Ramos (cell line): ENCODE results near the gene GALM.
"Not testable (repeated sequence)": the region's sequence is repeated elsewhere in the genome, so short reads cannot be mapped to it uniquely, and the experiment has no call there.

Experiments
- in situ Hi-C: fragments of 300-500 bp; cut with MboI; formaldehyde crosslinking; loops from one replicate; pipeline ENCODE4 v1.14.3; 2022; ENCODE audit warnings: low sequenced_read_pairs; ENCODE audit not compliant: unreplicated experiment

GALM gene

GRCh38 chr2:38706846-38707345, 41.0 kb downstream of the GALM start:
- in situ Hi-C loops = no loop called here

DNA sequence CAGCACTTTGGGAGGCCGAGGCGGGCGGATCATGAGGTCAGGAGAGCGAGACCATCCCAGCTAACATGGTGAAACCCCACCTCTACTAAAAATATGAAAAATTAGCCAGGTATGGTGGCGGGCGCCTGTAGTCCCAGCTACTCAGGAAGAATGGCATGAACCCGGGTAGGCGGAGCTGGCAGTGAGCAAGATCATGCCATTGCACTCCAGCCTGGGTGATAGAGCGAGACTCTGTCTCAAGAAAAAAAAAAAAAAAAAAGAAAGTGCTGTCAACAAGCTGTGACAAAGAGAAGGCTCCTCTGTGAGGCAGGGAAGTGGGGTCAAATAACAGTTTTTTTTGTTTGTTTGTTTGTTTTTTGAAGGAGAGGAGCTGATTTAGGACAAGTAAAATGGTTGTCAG, 42.6 kb downstream of the GALM start:
- in situ Hi-C loops = not testable (repeated sequence)

- in situ Hi-C loops = no loop called here
These were observed 43.1 kb downstream of the GALM start for GRCh38 chr2:38708900-38709566.

GRCh38 chr2:38709567-38710194, 43.8 kb downstream of the GALM start:
- in situ Hi-C loops = no loop called here

- in situ Hi-C loops = no loop called here
These were observed 45.6 kb downstream of the GALM start for GRCh38 chr2:38711558-38711957.

DNA sequence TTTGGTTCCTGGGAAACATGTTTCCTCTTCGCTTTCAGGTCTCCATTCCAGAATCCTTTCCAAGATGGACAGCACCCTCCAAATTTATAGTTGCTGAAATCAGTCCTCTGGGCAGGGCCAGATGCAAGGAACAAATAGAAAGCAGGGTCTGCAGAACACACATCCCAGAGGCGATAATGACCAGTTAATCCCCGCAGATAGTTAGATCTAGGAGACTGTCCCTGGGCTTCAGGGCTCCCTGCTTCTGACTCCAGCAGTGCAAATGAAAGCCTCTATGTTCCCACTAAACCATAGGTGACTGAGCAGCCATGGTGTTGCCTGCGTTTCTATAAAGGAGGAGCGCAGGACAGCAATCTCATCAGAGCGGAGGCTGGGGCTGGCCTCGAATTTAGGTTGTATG, 46.5 kb downstream of the GALM start:
- in situ Hi-C loops = no loop called here

GRCh38 chr2:38712871-38713270, 47.0 kb downstream of the GALM start:
- in situ Hi-C loops = no loop called here

DNA sequence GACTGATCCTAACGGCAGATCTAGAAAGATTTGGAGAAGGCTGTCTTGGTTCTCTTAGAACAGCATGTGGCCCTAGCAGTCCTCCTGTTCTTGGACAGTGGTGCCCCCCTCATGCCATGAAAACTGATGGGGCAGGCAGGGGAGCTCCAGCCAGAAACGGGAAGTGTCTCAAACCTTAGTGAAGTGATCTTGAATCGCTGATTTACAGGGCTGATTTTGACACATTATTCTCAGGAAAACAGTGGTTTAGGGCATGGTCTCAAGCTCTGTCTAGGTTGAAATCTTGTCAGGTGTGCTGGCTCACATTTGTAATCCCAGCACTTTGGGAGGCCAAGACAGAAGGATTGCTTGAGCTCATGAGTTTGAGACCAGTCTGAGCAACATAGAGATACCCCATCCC, 47.4 kb downstream of the GALM start:
- in situ Hi-C loops = no loop called here

DNA sequence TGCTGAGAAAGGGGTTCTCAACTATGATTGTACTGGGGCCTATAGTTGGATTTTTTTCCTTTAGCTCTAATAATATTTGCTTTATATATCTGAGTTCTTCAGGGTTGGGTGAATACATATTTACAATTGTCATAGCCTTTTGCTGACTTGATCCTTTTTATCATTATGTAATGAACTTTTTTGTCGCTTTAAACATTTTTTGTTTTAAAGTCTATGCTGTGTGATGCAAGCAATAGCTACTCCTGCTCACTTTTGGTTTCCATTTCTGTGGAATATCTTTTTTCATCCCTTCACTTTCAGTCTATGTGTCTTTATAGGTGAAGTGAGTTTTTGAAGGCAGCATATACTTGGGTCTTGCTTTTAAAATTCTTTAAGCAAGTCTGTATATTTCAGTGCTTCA, 49.0 kb downstream of the GALM start:
- in situ Hi-C loops = not testable (repeated sequence)

- in situ Hi-C loops = no loop called here
These were observed 50.3 kb downstream of the GALM start for GRCh38 chr2:38716185-38716584.

GRCh38 chr2:38718601-38719000, 52.7 kb downstream of the GALM start:
- in situ Hi-C loops = no loop called here

DNA sequence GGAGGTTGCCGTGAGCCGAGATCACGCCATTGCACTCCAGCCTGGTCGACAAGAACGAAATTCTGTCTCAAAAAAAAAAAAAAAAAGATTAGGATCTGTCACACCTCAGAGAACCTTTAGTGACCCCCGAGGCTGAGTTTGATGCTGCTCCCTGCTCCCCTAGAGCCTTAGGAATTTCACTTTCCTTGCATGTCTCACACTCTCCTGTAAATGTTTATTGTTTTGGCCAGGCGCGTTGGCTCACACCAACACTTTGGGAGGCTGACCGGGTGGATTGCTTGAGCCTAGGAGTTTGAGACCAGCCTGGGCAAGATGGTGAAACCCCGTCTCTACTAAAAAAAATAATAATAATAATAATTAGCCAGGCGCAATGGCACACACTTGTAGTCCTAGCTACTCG, 53.8 kb downstream of the GALM start:
- in situ Hi-C loops = no loop called here

DNA sequence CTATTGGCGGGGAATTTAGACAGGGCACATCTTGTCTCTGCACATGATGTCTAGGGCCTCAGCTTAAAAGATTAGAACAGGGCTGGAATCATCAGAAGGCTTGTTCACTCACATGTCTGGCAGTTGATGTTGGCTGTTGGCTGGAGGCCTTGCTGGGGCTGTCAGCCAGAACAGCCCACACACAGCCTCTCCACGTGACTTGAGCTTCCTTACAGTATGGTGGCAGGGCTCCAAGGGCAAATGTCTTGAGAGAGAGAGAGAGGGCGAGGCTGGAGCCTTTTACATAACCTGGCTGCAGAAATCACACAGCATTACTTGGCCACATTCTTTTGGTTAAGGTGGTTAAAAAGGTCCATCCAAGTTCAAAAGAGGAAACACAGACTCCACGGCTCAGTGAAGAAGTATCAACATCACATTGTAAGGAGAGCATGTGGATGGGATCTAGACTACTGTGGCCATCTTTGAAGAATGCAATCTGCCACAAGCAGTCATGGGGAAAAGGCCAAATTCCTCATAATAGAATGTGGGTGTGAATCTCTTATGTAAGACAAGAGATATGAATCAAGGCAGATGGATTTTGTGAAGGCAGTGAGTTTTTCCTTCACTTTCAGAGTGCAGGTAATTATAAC, 54.8 kb downstream of the GALM start:
- in situ Hi-C loops = no loop called here

DNA sequence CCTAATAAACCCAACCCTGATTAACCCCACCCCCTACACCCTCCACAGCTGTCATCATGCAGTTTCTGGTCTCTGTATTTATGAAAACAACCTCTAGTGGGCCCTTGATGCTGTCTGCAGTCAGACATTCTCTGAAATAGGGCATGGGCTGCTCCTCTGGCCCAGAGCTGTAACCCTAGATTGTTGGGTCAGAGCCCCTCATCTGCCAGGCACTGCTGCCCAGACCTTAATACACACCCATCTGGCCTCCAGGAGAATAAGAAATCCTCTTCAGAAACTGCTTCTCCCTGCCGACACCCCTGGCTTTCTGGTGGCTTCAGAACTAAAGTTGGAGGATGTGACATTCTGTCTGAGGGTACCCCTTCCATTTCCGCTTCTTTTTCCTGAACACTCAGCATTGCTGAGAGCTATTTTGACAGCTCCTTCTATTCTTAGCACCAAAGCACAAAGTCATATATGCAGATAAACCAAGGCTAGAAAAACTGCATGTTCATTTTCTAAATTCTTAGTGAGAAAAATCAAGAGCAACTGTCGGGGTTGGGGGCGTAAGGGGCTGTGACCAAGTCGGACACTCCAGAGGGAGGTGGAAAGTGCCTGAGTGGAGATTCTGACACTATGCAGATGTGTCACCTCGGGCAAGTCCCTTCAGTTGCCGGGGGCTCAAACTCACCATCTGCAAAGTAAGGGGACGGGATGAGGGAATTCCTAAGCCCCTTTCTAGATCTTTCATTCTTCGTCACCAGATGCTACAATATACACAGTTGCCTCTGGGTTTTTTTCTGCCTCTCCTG, 56.6 kb downstream of the GALM start:
- in situ Hi-C loops = no loop called here

GRCh38 chr2:38723173-38723572, 57.3 kb downstream of the GALM start:
- in situ Hi-C loops = no loop called here

DNA sequence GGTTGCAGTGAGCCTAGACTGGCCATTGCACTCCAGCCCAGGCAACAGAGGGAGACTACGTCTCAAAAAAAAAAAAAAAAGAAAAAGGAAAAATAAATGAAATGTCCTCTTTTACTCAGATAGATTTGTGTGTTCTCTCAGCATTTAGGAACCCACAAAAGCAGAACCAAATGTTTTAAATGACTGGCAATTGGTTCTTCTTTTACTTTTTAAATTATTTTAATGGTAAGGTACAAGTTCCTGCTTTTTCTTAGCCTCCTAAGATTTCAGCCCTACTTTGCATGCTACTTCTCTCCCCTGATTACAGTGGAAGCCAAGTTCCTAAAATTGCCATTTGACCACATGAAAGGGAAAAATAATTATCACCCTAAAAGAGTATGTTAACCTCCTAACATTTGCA, 61.7 kb downstream of the GALM start:
- in situ Hi-C loops = loop anchor here (25.0 kb wide), 1 partner anchor 415 kb away; no protein-coding TSS in a partner anchor

GRCh38 chr2:38728694-38729093, 62.8 kb downstream of the GALM start:
- in situ Hi-C loops = loop anchor here (25.0 kb wide), 1 partner anchor 416 kb away; no protein-coding TSS in a partner anchor

GRCh38 chr2:38731090-38731489, 65.2 kb downstream of the GALM start:
- in situ Hi-C loops = loop anchor here (10.0 to 25.0 kb wide), 2 partner anchors 136 to 419 kb away; no protein-coding TSS in a partner anchor

- in situ Hi-C loops = loop anchor here (10.0 to 25.0 kb wide), 2 partner anchors 137 to 419 kb away; no protein-coding TSS in a partner anchor
These were observed 65.8 kb downstream of the GALM start for GRCh38 chr2:38731684-38732221.
